GM23338 (cell line): ENCODE data around the gene PLEKHM1. TPM values are rescaled to one million over a fixed set of nuclear protein-coding genes. Genes with fewer than 3 reads are reported as not detected.
A peak's percentile ranks its signal among the peaks of the same experiment; 100 is the strongest.

ENCODE experiments used
- ATAC-seq: fragments of 200-7000 bp; cut with Tn5 transposase; 3 replicates; pipeline ENCODE4 v1.9.1; 2020
- DNase-seq: peaks from one replicate; pipeline ENCODE4 v3.0.0-alpha.2; 2015; ENCODE audit warnings: low spot score
- H2AFZ ChIP-seq: fragments of 200-600 bp; sonication (generic); 2 replicates; pipeline ENCODE4 v1.8.0; 2016; ENCODE audit warnings: antibody characterized with exemption, mild to moderate bottlenecking, moderate library complexity
- H3F3A ChIP-seq: fragments of 200-600 bp; sonication (generic); replicated peaks from 2 replicates; pipeline ENCODE4 v1.8.0; 2017; ENCODE audit warnings: antibody characterized with exemption, mixed run types, low read depth
- H3K27ac ChIP-seq: fragments of 200-600 bp; sonication (generic); 2 replicates; pipeline ENCODE4 v1.6.1; 2016; ENCODE audit warnings: low read depth
- H3K27me3 ChIP-seq: fragments of 200-600 bp; sonication (generic); 2 replicates; pipeline ENCODE4 v1.8.0; 2016; ENCODE audit warnings: mild to moderate bottlenecking, mixed run types, moderate library complexity; ENCODE audit not compliant: insufficient read depth
- H3K36me3 ChIP-seq: fragments of 200-600 bp; sonication (generic); 2 replicates; pipeline ENCODE4 v1.8.0; 2016; ENCODE audit warnings: mild to moderate bottlenecking; ENCODE audit not compliant: insufficient read depth
- H3K4me1 ChIP-seq: fragments of 200-600 bp; sonication (generic); 2 replicates; pipeline ENCODE4 v1.8.0; 2016; ENCODE audit warnings: mild to moderate bottlenecking, moderate library complexity; ENCODE audit not compliant: insufficient read depth
- H3K4me2 ChIP-seq: fragments of 200-600 bp; sonication (generic); 2 replicates; pipeline ENCODE4 v1.7.1; 2017; ENCODE audit warnings: mixed run types
- H3K4me3 ChIP-seq: fragments of 200-600 bp; sonication (generic); 2 replicates; pipeline ENCODE4 v1.6.1; 2016; ENCODE audit warnings: mixed run types
- H3K79me2 ChIP-seq: fragments of 200-600 bp; sonication (generic); replicated peaks from 2 replicates; pipeline ENCODE4 v1.8.0; 2017; ENCODE audit warnings: mild to moderate bottlenecking; ENCODE audit not compliant: insufficient read depth
- H3K9me2 ChIP-seq: fragments of 200-600 bp; sonication (generic); 2 replicates; pipeline ENCODE4 v1.8.0; 2017; ENCODE audit not compliant: insufficient read depth
- H4K20me1 ChIP-seq: fragments of 200-600 bp; sonication (generic); replicated peaks from 2 replicates; pipeline ENCODE4 v1.8.0; 2017; ENCODE audit warnings: mild to moderate bottlenecking; ENCODE audit not compliant: insufficient read depth
- H3K27ac Mint-ChIP-seq: 2 replicates; pipeline ENCODE4 v1.8.0; 2020; ENCODE audit warnings: inconsistent platforms, mild to moderate bottlenecking, moderate library complexity, mixed read lengths
- H3K27me3 Mint-ChIP-seq: 3 replicates; pipeline ENCODE4 v1.8.0; 2022; ENCODE audit warnings: low read depth, mild to moderate bottlenecking, moderate library complexity, mixed read lengths, inconsistent platforms; ENCODE audit not compliant: insufficient read depth, poor library complexity
- H3K36me3 Mint-ChIP-seq: 3 replicates; pipeline ENCODE4 v1.8.0; 2021; ENCODE audit warnings: low read depth, mild to moderate bottlenecking, inconsistent platforms, moderate library complexity, mixed read lengths
- H3K4me1 Mint-ChIP-seq: 3 replicates; pipeline ENCODE4 v1.8.0; 2020; ENCODE audit warnings: mild to moderate bottlenecking, inconsistent platforms, mixed read lengths
- H3K4me3 Mint-ChIP-seq: 3 replicates; pipeline ENCODE4 v1.8.0; 2021; ENCODE audit warnings: moderate library complexity, mild to moderate bottlenecking, inconsistent platforms, mixed read lengths
- H3K9me3 Mint-ChIP-seq: 3 replicates; pipeline ENCODE4 v1.8.0; 2020; ENCODE audit warnings: moderate library complexity, mild to moderate bottlenecking, inconsistent platforms, mixed read lengths
- CREB1 ChIP-seq: fragments of 250-450 bp; sonication (Bioruptor Pico); IDR thresholded peaks from 2 replicates; pipeline ENCODE4 v1.5.0; 2020; ENCODE audit warnings: low read depth, mild to moderate bottlenecking, moderate library complexity
- CTCF ChIP-seq, 2 experiments: fragments of 200-600 bp in 1 of 2; sonication (generic) in 1 of 2; conservative IDR thresholded peaks; 2 replicates each; pipeline versions ENCODE4 v1.5.1 to v1.6.1; 2016 to 2017; ENCODE audit warnings: antibody characterized with exemption in 2 of 2, low read depth in 2 of 2, mild to moderate bottlenecking in 2 of 2, moderate library complexity in 1 of 2
- ETS1 ChIP-seq: IDR thresholded peaks from 2 replicates; pipeline ENCODE4 v1.6.1; 2016; ENCODE audit warnings: antibody characterized with exemption
- EZH2 ChIP-seq: fragments of 200-600 bp; sonication (generic); IDR thresholded peaks from one replicate; pipeline ENCODE4 v1.8.0; 2017; ENCODE audit warnings: antibody characterized with exemption, mild to moderate bottlenecking, low read depth; ENCODE audit not compliant: unreplicated experiment
- EZH2phosphoT487 ChIP-seq: fragments of 200-600 bp; sonication (generic); IDR thresholded peaks from one replicate; pipeline ENCODE4 v1.8.1; 2018; ENCODE audit warnings: antibody characterized with exemption; ENCODE audit not compliant: unreplicated experiment
- JUNB ChIP-seq: IDR thresholded peaks from one replicate; pipeline ENCODE4 v1.6.1; 2016; ENCODE audit warnings: antibody characterized with exemption; ENCODE audit not compliant: unreplicated experiment
- NANOG ChIP-seq: IDR thresholded peaks from 2 replicates; pipeline ENCODE4 v1.6.1; 2016; ENCODE audit warnings: antibody characterized with exemption, borderline replicate concordance
- POLR2AphosphoS5 ChIP-seq: IDR thresholded peaks from 2 replicates; pipeline ENCODE4 v1.6.1; 2016; ENCODE audit warnings: antibody characterized with exemption, low read depth
- REST ChIP-seq: IDR thresholded peaks from one replicate; pipeline ENCODE4 v1.6.1; 2018; ENCODE audit warnings: antibody characterized with exemption; ENCODE audit not compliant: unreplicated experiment
- STAT1 ChIP-seq: IDR thresholded peaks from one replicate; pipeline ENCODE4 v1.6.1; 2016; ENCODE audit warnings: antibody characterized with exemption; ENCODE audit not compliant: unreplicated experiment
- ZNF114 ChIP-seq: fragments of 250-450 bp; sonication (Bioruptor Pico); IDR thresholded peaks from 2 replicates; pipeline ENCODE4 v1.5.0; 2020; ENCODE audit warnings: mild to moderate bottlenecking, moderate library complexity
- ZNF331 ChIP-seq: fragments of 250-450 bp; sonication (Bioruptor Pico); IDR thresholded peaks from 2 replicates; pipeline ENCODE4 v1.5.0; 2020; ENCODE audit warnings: low read depth, mild to moderate bottlenecking, moderate library complexity
- polyA plus RNA-seq: library from polyadenylated mRNA; unstranded; fragments of >200 nt; fragmentation: Nextera tagmentation; extraction: Ambion mirVana; gene quantifications from 2 replicates; pipeline ENCODE4 v1.2.1, GENCODE V29; 2016
- total RNA-seq: library from RNA; depleted of rRNA; stranded (reverse); fragments of >200 nt; shearing (Covaris generic); gene quantifications from 2 replicates; pipeline ENCODE4 v1.2.3, GENCODE V29; 2014
- TF ChIP-seq, protein P1 (sequence below): fragments of 250-450 bp; sonication (Bioruptor Pico); IDR thresholded peaks from 2 replicates; pipeline ENCODE4 v1.5.0; 2020; ENCODE audit warnings: mild to moderate bottlenecking, moderate library complexity

The PLEKHM1 gene
- total and polyA plus RNA-seq, 2 experiments from 2014 or later = 4.4 to 17.9 TPM

GRCh38 chr17:45437465-45438283 is 52.8 kb downstream of the PLEKHM1 start:
- no peak overlapping the region for H3K27ac Mint-ChIP-seq
- Histone ChIP-seq H2AFZ (no peak overlapping the region), H3K9me2 (no peaks in the 10 kb centered on the region), H3K27ac (no peak overlapping the region), H4K20me1 (no peaks in the 10 kb centered on the region), H3K4me3 (no peak overlapping the region), H3K79me2 (no peaks in the 10 kb centered on the region), H3F3A (no peaks in the 10 kb centered on the region), H3K4me2 (0 out of 2 replicates have a peak overlapping the region, but pooled peaks have one; percentile 57), H3K27me3 (peaks cover 11% of the 10 kb centered on the region), H3K4me1 (peaks cover 3% of the 10 kb centered on the region; the same call in 1 of the 2 replicates), H3K36me3 (no peaks in the 10 kb centered on the region)
- no peaks in the 10 kb centered on the region for H3K9me3 Mint-ChIP-seq
- H3K36me3 Mint-ChIP-seq = no peaks in the 10 kb centered on the region
- no peak for DNase-seq
- peaks cover 34% of the 10 kb centered on the region for H3K4me1 Mint-ChIP-seq
- no peak overlapping the region for H3K4me3 Mint-ChIP-seq
- peaks cover 24% of the 10 kb centered on the region for H3K27me3 Mint-ChIP-seq
- peak; percentile 58 for ATAC-seq
- TF ChIP-seq ZNF331 (CRISPR knock-in tag) (no peak), REST (no peak), ETS1 (no peak), EZH2phosphoT487 (no peak), NANOG (no peak), POLR2AphosphoS5 (no peak), JUNB (no peak), CTCF (conservative IDR thresholded peaks at IDR 0.05; ENCODE audit: low read depth in 2 of 2) (no peak), EZH2 (no peak), ZNF114 (no peak), CREB1 (CRISPR knock-in tag) (no peak), STAT1 (no peak)
- TF ChIP-seq, protein P1, sequence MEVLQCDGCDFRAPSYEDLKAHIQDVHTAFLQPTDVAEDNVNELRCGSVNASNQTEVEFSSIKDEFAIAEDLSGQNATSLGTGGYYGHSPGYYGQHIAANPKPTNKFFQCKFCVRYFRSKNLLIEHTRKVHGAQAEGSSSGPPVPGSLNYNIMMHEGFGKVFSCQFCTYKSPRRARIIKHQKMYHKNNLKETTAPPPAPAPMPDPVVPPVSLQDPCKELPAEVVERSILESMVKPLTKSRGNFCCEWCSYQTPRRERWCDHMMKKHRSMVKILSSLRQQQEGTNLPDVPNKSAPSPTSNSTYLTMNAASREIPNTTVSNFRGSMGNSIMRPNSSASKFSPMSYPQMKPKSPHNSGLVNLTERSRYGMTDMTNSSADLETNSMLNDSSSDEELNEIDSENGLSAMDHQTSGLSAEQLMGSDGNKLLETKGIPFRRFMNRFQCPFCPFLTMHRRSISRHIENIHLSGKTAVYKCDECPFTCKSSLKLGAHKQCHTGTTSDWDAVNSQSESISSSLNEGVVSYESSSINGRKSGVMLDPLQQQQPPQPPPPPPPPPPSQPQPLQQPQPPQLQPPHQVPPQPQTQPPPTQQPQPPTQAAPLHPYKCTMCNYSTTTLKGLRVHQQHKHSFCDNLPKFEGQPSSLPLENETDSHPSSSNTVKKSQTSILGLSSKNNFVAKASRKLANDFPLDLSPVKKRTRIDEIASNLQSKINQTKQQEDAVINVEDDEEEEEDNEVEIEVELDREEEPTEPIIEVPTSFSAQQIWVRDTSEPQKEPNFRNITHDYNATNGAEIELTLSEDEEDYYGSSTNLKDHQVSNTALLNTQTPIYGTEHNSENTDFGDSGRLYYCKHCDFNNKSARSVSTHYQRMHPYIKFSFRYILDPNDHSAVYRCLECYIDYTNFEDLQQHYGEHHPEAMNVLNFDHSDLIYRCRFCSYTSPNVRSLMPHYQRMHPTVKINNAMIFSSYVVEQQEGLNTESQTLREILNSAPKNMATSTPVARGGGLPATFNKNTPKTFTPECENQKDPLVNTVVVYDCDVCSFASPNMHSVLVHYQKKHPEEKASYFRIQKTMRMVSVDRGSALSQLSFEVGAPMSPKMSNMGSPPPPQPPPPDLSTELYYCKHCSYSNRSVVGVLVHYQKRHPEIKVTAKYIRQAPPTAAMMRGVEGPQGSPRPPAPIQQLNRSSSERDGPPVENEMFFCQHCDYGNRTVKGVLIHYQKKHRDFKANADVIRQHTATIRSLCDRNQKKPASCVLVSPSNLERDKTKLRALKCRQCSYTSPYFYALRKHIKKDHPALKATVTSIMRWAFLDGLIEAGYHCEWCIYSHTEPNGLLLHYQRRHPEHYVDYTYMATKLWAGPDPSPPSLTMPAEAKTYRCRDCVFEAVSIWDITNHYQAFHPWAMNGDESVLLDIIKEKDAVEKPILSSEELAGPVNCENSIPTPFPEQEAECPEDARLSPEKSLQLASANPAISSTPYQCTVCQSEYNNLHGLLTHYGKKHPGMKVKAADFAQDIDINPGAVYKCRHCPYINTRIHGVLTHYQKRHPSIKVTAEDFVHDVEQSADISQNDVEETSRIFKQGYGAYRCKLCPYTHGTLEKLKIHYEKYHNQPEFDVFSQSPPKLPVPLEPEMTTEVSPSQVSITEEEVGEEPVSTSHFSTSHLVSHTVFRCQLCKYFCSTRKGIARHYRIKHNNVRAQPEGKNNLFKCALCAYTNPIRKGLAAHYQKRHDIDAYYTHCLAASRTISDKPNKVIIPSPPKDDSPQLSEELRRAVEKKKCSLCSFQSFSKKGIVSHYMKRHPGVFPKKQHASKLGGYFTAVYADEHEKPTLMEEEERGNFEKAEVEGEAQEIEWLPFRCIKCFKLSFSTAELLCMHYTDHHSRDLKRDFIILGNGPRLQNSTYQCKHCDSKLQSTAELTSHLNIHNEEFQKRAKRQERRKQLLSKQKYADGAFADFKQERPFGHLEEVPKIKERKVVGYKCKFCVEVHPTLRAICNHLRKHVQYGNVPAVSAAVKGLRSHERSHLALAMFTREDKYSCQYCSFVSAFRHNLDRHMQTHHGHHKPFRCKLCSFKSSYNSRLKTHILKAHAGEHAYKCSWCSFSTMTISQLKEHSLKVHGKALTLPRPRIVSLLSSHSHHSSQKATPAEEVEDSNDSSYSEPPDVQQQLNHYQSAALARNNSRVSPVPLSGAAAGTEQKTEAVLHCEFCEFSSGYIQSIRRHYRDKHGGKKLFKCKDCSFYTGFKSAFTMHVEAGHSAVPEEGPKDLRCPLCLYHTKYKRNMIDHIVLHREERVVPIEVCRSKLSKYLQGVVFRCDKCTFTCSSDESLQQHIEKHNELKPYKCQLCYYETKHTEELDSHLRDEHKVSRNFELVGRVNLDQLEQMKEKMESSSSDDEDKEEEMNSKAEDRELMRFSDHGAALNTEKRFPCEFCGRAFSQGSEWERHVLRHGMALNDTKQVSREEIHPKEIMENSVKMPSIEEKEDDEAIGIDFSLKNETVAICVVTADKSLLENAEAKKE (CRISPR knock-in tag) = no peak
